Measurements from ENCODE around the gene FABP2.
"Not testable (repeated sequence)": the region's sequence is repeated elsewhere in the genome, so short reads cannot be mapped to it uniquely, and the experiment has no call there.

FABP2 gene

DNA sequence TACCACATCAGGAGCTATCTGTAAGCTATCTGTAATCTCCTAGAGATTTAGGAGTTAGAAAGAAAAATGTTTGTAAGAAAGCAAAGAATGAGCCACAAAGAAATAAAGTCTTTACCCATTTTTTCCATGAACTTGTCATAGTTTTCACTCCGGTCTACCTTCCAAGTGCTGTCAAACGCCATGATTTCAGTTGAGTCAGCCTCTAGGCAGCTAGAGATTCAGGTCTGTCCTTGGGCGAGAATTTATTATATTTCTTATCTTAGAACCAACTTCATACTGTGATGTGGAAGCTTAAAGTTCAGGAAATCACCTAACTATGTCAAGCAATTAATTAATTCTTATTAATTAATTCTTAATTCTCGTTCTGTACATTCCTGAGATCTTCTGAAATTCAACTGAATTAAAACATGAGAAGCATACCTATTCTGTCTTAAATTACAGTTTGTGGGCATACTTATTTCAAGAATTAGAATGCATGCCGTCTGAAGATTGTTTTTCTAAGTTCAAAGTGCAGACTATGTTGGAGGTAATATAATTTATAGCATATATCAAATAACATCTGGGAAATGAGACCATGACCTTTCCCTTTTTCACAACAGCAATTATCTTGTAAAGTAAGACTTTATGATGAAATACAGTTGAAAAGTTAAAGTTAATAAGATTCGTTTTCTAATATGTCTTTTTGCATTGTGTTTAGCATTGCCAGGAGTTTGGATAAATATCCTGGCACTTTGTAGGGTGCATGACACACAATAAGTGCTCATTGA, at the start of gene FABP2:
Gene FABP2, minus strand, starts transcription at position 218 of the 767 bp plus-strand sequence. Its CDS starts 36 bp downstream, at position 182.
- DNase-seq (ENCODE audit: low spot score): no peak

DNA sequence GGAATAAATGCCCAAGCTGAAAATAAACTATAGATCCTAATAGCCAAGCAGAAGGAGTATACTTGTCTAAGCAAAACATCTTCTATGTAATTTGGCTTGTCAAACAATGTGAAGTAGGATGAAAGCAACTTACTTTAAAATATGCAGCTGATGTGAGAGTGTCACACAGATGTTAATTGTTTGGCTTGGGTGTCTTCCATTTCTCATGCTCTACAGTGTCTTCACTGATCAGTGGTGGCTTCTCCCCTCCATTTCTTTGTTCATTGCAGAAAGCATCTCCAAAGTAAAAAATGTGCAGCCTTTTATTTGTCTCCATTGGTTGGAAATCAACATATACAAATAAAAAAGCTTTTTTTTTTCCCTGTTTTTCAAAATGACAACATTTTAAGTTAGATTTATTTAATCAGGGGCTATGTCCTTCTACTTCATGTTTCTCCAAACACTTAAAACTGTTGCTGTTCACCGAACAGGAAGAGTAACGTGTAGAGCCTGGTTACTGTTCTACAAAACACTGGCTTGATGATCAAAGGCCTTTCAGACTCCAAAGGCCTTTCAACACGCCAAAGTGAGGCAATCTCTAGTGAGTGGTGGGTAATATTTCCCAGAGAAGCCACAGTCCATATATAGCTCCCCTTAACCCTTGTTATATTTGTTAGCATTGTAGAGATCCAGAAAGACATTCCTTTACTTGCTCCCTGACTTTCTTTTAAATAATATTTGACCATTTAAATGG, 49.2 kb upstream of the FABP2 start:
- DNase-seq (ENCODE audit: low spot score): not testable (repeated sequence)

DNA sequence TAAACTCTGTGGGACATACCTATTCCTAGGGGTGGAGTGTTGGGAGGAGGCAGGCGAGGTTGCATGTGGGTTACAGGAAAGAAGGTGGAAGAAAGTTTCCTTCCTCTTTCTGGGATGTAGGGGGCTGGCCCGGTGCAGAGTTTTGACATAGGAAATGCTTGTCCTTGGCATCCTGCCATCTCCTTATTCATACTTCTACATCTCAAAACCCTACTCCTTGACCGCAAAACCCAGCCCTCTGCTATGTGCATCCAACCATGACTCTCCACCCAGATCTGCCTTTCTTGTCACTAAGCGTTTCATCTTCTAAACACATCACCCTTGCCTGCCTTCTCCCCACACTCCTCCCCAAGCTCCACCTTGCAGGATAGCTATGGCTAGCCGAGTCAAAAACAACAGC, 48.5 kb upstream of the FABP2 start:
- DNase-seq (ENCODE audit: low spot score): peak; percentile 20

DNA sequence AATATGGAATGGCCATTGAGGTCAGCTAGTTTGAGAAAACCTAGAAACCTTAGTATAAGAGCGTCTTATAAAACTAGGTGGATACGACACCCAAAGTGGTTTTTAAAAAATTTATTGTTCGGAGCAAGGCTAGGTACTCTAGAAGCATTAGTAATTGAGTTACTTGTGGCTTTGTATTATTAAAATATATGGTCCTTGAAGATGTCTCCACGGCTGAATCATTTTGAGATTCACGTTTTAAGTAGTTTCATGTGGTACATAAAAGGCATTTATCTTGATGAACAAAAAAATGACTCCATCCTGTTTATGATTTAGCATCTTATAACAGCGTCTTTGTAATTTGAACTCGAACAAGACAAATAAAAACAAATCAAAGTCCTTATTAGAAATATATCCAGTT, 44.9 kb upstream of the FABP2 start:
- not testable (repeated sequence) for DNase-seq (ENCODE audit: low spot score)

DNA sequence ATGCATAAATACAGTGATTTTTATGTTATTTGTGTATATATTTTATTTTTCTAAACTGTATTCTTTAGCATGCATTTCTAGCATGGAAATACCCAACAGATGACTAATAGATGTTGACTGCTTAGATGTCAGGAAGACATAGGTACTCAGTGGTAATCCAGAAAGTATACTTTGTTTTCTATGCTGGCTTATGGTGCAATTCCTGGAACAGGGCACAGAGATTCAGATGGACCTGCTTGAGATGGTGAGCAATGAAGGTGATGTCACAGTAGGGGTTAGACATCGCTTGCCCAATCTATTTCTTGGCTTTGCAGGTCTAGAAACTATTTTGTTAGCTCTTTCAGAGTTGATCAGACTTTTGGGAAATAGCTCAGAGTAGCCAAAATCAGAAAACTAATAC, 42.3 kb upstream of the FABP2 start:
- not testable (repeated sequence) for DNase-seq (ENCODE audit: low spot score)

DNA sequence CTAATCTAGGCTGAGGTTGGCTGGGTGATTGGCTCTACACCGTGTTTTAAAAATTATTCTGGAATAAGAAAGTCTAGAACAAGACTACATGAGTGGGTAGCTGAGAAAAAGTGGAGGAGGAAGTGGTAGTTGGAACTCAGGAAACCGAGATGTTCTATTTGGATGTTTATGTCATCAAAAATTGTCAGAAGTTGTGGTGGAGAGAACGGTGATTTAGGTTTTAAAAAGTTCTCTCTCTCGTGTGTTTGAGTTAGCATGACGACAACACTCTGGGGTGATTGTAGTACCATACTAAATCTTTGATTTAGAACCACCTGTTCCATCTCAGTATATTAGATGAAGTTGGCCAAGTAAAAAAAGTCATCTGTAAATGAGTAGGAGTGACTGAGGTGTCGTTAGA, 41.4 kb upstream of the FABP2 start:
- DNase-seq (ENCODE audit: low spot score): not testable (repeated sequence)

DNA sequence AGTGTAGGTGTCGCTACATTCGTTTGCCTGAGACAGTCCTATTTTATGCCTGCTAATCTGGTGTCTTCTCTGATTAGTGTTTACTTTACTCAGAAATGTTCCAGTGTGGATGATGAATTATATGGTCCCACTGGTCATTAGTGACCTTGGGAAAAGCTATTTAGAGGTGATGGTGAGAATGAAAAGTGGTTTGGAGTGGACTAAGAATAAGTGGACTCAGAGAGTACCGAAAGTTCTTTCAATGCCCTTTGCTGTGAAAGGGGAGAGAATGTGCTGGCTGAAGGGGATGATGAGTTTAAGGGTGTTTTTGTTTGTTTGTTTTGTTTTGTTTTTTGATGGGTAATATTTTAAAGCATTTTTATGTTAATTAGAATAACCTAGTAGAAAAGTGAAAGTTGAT, 40.5 kb upstream of the FABP2 start:
- DNase-seq (ENCODE audit: low spot score): not testable (repeated sequence)

DNA sequence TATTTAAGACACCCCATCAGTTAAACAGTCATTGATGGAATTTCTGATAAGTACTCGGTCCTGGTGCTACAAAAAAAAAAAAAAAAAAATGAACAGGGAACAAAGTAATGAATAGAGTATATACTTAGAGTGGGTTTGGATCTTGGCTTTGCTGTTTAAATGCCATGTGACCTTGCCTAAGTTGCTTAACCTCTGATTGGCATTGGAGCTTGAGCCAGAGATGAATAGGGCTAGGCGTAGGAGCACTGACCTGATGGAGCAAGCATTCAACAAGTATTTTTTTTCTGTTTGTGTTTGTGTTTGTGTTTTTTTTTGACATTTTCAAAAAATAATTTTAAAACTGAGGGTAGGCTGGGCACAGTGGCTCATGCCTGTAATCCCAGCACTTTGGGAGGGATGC, 37.9 kb upstream of the FABP2 start:
- not testable (repeated sequence) for DNase-seq (ENCODE audit: low spot score)

DNA sequence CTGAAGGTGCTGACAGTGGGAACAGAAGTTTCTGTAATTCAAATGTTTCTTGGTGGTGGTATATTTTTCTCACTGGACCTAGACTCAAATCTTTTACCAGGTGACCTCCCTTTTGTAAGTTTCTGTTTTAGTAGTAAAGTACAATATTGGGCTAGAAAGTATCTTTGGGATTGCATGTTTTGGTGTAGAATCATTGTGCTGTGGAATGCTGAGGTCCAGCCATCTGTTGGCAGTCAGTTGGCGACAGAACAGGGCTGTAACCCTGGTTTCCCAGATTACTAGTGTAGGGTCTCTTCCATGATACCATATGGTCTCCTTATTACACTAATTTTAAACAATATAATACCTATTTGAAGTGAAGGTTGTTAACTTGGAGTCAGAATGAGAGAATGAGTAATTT, 34.9 kb upstream of the FABP2 start:
- not testable (repeated sequence) for DNase-seq (ENCODE audit: low spot score)

DNA sequence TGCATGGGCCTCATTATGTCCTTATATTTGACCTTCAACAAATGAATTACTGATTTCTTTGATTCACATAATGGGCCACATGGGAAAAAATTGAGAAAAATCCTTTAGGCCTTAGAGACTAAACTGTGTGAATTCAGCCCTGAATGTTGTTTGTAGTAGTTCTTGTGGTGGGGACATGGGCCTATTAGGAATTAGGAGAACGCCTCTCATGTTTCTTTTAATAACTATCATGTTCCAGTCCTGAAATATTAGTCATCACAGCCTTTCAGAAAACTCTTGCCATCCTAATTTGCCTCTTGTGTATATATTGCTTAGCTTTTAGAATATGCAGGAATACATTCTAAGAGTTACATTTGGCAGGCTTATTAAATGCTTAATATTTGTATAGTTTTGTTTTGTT, 34.1 kb upstream of the FABP2 start:
- not testable (repeated sequence) for DNase-seq (ENCODE audit: low spot score)

DNA sequence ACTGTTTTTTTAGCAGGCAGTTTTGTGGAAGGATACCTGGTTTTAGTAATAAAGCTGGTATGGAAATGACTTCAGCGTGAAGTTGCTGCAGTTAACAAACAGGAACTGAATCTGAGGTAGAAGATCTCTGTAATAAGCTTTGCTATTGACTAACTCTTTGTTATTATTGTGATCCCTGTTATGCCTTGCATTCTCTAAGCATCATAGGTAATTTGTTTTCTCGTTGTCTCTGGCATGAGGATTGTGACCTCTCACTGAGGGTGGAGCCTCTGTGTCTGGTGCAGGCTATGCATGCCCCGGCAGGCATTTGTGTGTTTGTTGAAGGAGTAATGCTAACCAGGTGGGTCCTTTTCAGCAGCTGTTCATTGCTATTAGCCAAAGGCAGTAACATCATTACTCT, 31.4 kb upstream of the FABP2 start:
- DNase-seq (ENCODE audit: low spot score): not testable (repeated sequence)

DNA sequence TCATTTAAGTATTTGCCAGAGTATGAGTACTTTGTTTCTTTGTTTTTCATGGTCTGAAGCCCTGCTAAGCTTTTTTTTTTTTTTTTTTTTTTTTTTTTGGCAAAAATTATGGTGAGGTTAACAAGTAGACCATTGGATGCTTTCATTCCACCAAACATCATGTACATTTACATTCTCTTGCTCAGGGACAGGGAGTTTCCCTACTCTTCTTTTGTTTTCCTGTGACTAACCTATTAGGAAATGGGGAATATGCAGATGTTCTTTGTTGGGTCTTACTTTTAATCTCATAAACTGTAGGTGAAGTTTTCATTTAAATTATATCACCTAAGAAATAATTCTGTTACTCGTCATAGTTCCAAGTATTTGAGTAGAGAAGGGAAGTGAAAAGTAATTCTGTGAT, 26.2 kb upstream of the FABP2 start:
- not testable (repeated sequence) for DNase-seq (ENCODE audit: low spot score)

DNA sequence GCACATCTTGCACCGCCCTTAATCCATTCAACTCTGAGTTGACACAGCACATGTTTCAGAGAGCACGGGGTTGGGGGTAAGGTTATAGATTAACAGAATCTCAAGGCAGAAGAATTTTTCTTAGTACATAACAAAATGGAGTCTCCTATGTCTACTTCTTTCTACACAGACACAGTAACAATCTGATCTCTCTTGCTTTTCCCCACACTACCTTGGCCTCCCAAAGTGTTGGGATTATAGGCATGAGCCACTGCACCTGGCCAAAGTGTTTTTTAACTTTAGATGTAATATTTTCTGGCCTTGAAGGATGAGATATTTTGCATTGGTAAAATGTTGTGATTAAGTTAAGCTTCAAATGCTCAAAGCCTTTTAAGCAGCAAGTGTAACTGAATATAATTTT, 21.4 kb upstream of the FABP2 start:
- not testable (repeated sequence) for DNase-seq (ENCODE audit: low spot score)

DNA sequence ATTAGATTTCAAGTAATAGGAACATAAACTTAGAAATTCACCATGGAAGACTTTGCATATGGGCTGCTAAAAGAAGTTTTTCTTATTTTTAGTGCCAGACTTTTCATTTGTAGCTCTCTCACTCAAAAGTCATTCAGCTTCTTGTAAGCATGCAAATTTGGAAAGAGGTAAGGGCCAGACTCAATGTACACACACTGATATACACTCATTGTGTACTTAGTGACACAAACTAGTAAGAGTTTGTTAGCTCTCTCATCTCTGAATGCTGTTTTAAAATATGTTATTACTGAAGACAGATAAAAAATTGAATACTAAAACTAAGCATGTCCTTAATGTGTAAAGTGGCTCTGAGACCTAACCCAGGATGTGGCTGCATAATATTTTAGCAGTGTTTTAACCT, 18.0 kb upstream of the FABP2 start:
- DNase-seq (ENCODE audit: low spot score): not testable (repeated sequence)

DNA sequence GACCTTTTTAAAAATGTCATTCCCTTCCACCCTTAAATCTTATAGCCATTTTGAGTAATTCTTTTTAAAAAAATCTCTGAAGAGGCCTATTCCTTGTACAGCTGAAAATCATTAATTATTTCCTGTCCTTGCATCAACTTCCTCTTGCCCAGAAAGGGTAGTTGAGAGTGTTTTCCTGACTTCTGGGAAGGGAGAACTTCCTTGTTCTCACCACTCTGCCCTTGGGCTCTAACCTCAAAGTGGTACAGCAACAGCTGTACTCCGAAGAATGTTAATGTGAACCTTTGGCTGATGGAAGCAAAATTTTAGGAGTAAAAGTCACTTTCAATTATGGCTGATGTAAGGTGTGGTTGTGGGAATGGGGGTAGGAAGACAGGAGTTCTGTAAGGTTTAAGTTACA, 15.1 kb upstream of the FABP2 start:
- DNase-seq (ENCODE audit: low spot score): peak; percentile 46

DNA sequence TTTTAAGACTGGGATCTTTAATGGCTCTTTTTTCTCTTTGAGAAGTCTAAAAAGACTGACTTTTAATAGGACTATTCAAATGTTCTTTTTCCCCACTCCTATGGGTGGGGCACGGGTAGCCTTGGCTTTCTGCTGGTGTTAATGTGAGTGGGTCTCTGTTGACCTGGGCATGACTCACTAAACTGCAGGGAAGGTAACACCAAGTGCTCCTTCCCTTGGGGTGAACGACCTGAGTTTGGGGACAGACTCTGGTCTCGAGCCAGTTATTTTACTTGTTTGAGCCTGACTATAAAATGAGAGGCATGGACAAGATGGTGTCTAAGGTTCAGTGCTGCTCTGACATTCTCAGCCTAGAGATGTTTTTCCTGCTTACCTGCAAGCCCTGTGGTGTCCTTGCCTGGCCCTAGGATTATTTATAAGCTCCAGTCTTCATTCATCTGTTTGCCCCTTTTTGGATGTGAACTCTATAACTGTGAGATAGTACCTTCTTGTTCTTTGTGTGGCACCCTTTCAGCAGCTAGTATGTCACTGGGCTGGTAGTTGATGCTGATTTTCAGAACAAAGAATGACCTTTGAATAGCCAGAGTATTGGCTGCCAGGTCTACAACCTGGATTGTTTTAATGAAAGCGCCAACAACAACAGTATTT, 14.5 kb upstream of the FABP2 start:
- not testable (repeated sequence) for DNase-seq (ENCODE audit: low spot score)

DNA sequence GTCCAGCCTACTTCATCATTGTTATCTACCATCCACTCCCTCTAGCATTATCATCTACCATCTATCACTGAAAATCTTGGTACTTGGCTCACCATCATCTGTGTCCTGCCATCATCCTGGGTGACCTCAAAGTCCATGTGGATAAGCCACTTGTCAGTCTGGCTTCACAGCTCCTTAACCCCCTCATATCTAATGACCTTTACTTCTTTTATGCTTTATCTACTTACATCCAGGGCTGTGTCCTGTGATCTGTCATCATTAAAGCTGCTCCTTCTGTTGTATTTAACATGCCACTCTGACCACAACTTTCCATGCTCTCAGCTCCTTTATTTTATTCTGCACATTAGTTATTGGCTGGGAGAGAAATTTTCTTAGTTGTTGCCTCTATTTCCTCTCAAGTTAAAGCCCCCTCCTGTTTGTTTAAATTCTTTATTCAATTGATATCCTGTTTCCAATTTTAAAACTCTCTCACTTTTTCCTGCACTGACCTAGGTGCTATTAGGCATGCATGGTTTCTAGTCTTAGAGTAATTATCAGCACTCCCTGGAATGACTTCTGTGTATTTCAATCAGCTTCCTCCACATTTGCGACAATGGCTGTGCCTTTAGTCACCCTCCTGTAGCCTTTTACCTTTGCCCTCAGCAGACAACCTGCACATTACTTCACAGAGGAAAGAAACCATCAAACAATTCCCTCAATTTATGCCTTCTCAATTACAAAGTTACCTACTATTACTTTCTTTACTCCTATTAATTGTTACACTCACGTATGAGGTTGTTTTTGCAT, 8.1 kb upstream of the FABP2 start:
- DNase-seq (ENCODE audit: low spot score): no peak

DNA sequence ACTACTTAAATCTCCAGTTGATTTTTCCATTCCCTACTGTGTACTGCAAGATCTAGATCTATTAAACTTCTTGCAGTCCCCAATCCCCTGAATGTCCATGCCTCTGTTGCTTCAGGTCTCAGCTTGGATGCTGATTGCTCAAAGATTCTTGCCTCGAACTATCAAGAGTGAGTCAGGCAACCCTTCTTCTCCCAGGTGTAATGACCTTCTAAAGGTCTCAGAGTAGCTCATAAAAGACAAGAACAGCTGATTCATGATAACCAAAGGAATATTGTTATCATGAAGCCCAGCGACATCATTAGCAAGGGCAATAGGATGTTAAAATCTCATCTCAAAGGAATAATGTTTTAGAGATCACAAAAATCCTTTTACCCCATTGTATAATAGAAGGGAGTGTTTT, 6.8 kb upstream of the FABP2 start:
- DNase-seq (ENCODE audit: low spot score): no peak

DNA sequence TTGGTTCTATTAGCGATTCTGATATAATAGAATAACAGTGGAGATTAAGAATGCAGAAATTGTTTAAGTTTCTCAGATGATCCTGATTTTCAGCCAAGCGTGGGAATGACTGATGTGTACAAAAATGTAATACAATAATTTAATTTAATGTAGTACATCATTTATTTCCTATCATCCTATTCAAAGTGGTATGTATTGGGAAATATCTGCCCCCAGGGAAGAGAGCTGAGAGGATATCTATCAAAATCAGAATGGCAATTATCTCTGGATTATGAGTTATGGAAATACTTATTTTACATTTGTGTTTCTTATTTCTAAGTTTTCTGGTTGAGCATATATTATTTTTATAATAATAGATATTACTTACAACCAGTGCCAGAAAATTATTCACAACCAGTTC, 3.9 kb downstream of the FABP2 start:
- DNase-seq (ENCODE audit: low spot score): no peak

DNA sequence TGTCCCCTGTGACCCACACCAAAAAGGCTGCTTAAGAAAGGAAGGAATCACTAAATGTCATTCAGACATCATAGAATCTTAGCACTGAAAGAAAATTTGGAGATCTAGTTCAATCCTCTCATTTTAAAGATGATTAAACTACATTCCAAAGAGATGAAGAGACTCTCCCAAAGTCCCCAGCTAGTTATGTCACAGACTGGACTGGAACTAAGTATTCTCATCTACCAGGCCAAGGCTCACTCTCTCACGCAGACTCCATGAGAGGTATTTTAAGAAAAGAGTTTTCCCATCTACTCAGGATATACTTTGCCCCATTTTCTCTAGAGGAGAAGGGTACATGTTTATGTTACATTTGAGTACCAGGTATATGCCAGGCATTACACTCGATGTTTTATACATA, 6.9 kb downstream of the FABP2 start:
- no peak for DNase-seq (ENCODE audit: low spot score)

DNA sequence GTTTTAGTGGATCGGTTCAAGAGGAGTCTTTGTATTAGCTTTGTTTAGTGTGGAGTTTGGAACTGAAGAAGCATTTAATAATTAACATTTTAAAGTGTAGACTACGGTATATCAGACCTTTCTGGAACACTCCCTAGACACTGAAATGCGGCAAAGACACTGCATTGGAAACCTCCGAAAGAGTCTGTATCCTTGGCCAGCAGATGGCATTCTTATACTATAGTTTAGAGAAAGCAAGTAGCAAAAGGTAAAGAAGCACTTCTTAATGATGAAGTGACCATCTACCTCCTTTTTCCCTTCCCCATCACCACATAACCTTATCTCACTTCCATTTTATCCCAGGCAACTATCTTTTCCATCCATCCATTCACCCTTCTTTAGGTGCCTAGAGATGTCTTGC, 7.6 kb downstream of the FABP2 start:
- peak; percentile 55 for DNase-seq (ENCODE audit: low spot score)

DNA sequence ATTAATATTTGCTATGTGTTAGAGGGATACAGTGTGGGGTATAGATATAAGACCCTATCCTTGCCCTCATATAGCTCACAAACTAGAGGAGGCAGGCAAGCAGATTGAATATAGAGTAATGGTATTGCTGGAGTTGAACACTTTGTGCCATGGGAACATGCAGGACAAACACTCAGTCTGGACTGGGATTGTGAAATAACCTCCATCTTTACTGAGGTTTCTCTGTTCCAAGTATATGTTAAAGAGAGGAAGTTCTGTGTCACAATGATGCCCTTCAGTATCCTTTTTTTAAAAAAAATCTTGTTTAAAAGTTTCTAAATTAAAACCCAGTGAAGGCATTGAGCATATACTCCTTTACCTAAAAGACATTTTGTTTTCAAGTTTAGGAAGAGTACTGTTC, 8.7 kb downstream of the FABP2 start:
- DNase-seq (ENCODE audit: low spot score): no peak

All from kidney capillary endothelial cell (primary cell).